Activated CD4-positive, CD25-positive, alpha-beta regulatory T cell (primary cell): ENCODE measurements around the gene NUDT9.
"Not testable (repeated sequence)": the region's sequence is repeated elsewhere in the genome, so short reads cannot be mapped to it uniquely, and the experiment has no call there.

Source experiments
- DNase-seq, 4 experiments: peaks; one replicate each; lab custom pipeline; 2025; lab: John Stamatoyannopoulos, UW

NUDT9 gene, protein sequence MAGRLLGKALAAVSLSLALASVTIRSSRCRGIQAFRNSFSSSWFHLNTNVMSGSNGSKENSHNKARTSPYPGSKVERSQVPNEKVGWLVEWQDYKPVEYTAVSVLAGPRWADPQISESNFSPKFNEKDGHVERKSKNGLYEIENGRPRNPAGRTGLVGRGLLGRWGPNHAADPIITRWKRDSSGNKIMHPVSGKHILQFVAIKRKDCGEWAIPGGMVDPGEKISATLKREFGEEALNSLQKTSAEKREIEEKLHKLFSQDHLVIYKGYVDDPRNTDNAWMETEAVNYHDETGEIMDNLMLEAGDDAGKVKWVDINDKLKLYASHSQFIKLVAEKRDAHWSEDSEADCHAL

DNA sequence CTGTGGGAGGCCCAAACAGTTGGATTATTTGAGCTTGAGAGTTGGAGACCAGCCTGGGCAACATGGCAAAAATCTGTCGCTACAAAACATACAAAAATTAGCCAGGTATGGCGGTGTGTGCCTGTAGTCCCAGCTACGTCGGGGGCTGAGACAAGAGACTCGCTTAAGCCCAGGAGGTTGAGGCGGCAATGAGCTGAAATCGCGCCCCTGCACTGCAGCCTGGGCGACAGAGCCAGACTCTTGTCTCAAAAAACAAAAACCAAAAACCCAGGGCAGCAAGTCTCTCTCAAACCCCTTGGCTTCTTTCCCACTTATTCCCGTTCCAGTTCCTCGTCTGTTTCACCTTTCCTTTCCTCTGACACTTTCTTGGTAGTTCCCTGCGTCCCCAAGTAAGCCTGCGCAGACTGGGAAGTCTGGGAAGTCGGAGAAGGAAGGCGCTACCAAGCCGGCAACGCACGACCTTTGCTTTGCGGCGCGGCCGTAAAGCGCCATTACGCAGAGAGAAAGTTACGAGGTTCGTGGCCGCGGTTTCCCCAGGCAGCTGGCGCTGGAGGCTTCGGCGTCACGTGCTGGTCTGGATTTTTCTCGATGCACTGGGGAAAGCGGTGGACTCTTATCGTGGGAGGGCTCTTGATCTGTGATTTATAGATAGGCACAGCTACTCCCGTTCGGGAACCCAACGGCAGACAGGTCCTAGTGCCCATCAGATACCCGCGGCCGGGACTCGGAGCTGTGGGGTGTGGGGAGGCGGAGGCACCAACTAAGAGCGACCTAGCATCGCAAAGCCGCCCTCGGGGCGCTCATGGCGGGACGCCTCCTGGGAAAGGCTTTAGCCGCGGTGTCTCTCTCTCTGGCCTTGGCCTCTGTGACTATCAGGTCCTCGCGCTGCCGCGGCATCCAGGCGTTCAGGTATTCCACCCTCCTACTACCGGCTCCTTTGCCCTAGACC is at the start of gene NUDT9:
Gene NUDT9 (plus strand): TSS at position 470 of the 949 bp plus-strand sequence. CDS start 333 bp downstream, at position 803.
- peak; percentile 58 to 78 (median 70) for DNase-seq

DNA sequence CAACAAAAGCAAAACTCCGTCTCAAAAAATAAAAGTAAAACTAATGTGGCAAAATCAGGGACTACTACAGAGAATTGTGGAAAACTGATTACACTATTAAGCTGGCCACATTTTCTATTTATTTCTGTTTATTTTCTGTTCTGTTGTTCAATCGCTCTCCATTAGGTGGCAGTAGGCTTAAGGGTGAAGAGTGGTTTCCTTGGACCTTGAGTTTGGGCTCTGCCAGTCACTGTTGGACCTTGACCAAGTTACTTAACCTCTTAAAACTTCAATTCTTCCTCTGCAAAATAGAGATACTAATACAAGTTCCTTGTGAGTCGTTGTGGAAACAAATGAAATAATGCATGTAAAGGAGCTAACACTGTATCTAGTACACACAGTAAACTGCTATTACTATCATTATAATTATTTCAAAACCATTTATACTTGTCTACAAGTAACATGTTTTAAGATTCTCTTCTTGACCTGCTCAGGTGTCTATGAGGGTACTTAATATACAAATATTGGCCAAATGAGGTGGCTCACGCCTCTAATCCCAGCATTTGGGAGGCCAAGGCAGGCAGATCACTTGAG is 46.6 kb upstream of the NUDT9 start:
- no peak for DNase-seq

DNA sequence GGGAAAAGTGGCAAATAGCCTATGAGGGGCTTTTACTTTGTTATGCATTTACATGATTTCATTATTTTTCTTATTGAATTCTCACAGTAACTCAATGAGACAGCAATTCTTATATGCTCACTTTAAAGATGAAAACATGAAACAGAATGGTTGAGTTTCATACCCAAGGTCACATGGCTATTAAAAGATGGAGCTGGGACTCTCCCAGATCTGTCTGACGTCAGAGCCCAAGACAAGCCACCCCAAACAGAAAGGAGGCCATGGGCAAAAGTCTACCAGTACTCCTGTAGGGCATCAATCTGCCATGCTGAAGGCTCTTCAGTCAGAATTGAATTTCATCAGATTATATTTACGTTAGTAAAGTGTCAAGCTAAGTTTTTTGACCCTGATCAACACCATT is 44.6 kb upstream of the NUDT9 start:
- DNase-seq = no peak

DNA sequence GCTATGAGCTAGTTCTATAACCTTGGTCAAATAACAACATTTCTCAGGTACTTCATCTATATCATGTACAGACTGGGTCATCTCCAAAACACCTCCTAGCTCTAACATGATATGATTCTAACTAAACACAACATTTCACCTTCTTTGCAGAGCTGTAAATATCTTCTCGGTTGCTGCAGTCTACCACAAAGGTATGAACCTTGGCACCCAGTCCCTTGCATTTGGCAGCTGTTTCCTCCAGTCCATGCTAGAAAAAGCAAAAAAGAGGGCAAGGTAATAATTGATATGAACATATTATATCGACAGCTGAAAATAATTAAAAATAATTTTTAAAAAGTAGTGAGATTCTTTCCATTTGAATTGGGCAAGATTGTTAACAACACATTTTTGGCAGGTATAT is 40.3 kb upstream of the NUDT9 start:
- no peak for DNase-seq

DNA sequence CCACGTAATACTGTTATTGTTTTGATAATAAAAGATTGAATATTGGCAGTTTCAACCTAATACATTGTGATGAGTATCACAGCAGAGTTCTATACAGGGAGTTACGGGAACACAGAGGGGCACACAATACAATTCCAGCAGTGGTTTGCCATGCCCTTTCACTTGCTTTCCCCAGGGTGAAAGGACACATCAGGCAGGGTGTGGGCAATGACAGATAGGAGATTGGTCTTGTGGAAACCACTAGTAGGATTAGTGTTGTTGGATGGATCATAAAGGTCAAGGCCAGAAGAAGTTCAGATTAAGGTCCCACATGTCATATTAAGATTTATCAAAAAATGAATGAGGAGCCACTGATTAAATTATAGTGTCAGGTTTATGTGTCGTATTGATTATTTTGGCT is 39.4 kb upstream of the NUDT9 start:
- no peak for DNase-seq

DNA sequence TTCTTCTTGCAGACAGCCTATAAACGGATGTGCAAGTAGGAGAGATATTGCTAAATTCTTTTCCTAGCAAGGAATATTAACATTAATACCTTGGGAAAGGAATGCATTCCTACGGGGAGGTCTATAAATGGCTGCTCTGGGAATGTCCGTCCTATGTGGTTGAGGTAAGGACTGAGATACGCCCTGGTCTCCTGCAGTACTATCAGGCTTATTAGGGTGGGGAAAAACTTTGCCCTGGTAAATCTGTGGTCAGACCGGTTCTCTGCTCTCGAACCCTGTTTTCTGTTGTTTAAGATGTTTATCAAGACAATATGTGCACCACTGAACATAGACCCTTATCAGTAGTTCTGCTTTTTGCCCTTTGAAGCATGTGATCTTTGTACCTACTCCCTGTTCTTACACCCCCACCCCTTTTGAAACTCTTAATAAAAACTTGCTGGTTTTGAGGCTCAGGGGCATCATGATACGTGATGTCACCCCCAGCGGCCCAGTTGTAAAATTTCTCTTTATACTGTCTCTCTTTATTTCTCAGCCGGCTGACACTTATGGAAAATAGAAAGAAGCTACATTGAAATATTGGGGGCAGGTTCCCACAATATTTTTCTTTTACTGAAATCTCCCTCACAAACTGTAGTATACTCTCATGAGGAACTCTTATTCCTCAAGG is 37.8 kb upstream of the NUDT9 start:
- DNase-seq = not testable (repeated sequence)

DNA sequence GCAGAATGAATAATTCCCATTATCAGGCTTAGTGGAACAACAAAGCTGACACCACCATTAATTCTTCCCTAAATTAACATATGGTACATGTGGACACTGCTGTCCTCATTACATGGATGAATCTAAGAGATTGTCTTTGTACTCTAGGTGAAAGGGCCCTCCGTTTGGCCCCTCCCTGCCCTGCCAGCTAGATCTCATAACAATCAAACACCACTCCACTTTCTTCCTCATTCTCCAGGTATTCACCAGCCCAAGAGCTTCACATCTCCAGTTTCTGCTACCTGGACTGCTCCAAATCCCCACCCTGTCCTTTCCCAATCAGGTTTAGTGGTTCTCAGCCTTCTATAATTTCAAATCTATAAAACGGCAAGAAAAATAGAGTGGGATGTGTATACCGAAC is 35.1 kb upstream of the NUDT9 start:
- no peak for DNase-seq

DNA sequence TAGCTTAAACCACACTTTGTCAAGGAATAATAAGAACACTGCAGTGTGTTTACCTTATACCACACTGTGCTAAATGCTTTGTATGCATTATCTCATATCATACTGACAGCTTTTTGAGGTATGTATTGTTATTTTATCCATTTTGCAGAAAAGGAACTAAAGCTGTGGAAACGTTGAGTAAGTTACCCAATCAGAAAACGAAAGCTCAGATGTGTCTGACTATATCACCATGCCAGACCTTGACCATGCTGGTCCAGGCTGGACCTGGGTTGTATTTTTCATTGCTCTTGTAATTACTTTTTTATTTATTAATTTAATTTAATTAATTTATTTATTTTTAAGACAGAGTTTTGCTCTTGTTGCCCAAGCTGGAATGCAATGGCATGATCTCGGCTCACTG is 33.5 kb upstream of the NUDT9 start:
- DNase-seq = no peak

DNA sequence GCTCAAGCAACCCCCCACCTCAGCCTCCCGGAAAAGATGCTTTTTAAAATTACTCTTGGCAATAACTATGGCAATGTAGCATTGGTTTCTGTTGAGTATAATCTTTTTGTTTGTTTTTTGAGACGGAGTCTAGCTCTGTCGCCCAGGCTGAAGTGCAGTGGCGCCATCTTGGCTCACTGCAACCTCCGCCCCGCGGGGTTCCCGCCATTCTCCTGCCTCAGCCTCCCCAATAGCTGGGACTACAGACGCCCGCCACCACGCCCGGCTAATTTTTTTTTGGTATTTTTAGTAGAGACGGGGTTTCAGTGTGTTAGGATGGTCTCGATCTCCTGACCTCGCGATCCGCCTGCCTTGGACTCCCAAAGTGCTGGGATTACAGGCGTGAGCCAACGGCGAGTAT is 32.3 kb upstream of the NUDT9 start:
- DNase-seq = not testable (repeated sequence)

DNA sequence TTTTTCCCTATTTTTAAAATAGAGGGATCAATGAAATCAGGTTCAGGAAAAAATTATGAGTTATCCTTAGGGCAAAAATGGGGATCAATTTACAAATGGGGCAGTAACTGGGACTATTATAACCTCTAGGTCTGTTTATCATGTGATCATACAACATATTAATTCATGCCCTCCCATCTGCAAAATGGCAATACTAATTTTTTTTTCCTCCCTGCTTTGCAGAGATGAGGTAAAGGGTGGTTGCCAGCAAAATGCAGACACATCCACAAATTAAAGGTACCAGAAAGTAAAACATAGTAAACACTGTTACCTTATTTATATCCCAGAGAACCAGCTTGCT is 31.9 kb upstream of the NUDT9 start:
- no peak for DNase-seq

DNA sequence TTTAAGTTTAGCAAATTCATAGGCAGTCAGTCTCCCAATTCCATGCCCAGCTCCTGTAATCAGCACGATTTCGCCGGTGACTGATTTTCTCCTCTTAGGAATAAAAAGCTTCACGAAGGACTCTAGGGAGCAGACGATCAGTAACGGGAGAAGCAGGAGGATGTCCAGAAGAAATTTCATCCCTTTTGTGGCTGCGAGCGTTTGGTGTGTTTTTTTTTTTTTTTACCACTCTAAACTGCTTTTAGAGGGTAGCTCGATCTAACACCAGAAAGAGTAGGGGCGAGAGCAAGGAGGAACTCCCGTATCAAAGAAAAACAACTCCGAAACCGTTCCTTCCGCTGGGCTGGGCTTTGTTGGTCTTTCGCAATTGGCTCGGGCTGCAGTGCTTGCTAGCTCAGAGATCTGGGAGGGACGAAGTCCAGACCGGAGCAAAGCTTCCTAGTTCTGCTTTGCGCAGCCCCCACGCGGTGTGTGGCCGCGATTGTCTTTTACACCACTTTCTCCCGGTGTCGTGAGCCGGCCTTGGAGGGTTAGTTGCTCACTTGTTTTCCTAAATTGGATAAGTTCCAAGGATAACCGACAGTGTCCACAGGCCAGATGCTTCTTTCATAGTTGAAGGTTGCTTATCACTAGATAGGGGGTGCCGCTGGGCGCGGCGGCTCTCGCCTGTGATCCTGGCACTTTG is 31.3 kb upstream of the NUDT9 start, which contains the start of gene HSD17B11:
Gene HSD17B11 (minus strand): TSS at position 298 of the 685 bp plus-strand sequence. CDS start 118 bp downstream, at position 180.
- DNase-seq = peak; percentile 41 to 63 (median 52)

DNA sequence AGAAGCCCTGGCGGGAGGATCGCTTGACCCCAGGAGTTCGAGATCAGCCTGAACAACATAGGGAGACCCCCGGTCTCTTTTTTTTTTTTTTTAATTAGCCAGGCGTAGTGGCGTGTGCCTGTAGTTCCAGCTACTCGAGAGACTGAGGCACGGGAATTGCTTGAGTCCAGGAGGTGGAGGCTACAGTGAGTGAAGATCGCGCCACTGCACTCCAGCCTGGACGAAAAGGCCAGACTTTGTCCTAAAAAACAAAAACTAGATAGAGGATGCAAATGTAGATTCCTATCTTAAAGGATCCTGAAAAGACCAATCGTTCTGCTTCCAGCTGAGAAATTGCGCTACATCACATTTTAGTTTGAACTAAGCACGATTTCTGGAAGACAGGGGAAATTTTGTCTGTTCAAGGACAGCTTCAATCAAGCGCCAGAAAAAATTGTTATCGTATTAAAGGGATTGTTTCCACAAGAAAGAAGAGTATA is 30.8 kb upstream of the NUDT9 start:
- no peak for DNase-seq

DNA sequence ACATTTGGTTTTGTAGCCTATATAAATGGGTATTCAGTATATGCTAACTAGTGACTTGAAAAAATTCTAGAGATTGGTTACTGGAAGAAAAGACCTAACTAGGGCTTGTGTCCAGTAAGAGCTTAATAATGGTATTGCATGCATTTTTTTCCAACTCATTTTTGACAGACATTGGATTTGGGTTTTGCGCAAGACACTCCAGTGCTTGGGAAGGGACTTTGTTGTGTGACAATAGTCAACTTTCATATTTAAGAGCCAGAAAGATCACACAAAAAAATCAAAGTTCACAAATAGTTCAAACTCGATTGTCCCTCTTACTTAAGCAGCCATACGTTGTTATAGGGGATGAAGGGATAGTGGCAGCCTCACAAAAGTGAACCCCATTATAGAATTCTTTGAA is 30.2 kb upstream of the NUDT9 start:
- no peak for DNase-seq

DNA sequence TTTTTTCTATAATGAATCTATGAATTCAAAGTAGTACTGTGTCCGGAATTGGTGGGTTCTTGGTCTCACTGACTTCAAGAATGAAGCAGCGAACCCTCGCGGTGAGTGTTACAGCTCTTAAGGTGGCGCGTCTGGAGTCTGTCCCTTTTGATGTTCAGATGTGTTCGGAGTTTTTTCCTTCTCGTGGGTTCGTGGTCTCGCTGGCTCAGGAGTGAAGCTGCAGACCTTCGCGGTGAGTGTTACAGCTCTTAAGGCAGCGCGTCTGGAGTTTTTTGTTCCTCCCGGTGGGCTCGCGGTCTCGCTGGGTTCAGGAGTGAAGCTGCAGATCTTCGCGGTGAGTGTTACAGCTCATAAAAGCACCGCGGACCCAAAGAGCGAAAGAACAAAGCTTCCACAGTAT is 27.3 kb upstream of the NUDT9 start:
- not testable (repeated sequence) for DNase-seq

DNA sequence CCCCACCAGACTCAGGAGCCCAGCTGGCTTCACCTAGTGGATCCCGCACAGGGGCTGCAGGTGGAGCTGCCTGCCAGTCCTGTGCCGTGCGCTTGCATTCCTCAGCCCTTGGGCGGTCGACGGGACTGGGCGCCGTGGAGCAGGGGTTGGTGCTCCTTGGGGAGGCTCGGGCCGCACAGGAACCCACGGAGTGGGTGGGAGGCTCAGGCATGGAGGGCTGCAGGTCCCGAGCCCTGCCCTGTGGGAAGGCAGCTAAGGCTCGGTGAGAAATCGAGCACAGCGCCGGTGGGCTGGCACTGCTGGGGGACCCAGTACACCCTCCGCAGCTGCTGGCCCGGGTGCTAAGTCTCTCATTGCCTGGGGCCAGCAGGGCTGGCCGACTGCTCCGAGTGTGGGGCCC is 26.5 kb upstream of the NUDT9 start:
- not testable (repeated sequence) for DNase-seq

DNA sequence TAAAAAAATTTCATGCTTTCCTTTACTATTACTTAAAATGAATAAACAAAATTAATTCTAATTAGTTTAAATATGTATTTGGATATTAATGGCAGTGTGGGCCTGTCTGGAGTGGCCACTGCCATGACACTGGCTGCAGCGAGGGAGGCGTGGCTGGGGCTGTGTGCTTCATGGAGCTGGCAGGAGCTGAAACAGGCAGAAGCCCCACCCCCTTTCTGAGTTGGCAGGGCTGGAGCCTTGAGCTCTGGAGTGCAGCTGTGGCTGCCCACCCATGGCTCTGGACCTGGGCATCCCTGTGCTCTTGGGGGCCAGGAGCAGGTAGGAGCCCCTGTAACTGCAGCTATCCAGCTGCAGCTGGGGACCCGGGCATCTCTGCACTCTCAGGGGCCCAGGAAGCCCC is 23.2 kb upstream of the NUDT9 start:
- no peak for DNase-seq

DNA sequence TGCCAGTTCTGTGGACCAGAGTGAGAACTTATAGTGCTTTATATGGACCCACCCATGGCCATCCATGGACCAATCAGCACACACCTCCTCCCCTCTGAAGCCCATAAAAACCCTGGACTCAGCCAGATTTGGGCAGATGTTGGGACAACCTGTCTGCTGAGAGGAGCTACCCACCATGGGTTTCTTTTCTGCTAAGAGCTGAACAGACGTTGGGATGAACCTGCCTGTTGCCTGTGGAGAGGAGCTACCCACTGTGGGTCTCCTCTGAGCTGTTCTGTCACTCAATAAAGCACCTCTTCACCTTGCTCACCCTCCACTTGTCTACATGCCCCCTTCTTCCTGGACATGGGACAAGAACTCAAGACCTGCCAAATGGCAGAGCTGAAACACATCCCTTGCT is 22.4 kb upstream of the NUDT9 start:
- no peak for DNase-seq

DNA sequence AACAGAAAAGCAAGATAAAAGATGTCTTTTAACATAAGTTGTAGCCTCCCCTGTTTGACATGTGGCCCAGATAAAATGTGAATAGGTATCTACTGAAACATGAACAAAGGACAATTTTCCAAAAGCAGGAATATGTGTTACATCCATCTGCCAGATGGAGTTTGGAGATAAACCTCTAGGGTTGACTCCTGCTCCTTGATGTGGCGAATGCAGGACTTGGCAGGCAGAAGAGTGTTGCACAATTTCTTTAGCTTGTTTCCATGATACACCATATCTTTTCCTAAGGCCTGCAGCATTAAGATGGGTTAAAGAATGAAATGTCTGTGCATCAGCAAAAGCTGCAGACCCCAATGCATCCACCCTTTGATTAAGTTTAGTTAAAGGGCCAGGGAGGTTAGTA is 18.6 kb upstream of the NUDT9 start:
- not testable (repeated sequence) for DNase-seq

DNA sequence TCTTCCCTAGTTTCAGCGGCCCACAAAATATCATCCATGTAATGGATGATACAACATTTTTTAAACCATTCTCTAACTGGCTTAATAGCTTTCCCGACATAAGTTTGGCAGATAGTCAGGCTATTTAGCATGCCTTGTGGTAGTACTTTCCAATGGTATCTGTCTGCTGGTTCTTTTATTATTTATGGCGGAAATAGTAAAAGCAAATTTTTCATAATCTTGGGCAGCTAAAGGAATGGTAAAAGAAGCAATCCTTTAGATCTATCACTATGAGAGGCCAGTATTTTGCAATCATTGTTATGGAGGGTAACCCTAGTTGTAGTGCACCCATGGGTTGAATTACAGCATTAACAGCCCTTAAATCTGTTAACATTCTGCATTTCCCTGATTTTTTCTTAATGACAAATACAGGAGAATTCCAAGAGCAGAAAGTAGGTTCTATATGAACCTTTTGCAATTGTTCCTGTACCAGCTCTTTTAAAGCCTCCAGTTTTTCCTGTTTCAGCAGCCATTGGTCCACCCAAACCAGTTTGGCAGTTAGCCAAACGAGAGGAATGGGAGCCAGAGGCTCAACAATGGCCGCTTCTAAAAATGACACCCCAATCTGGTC is 17.1 kb upstream of the NUDT9 start:
- no peak for DNase-seq

DNA sequence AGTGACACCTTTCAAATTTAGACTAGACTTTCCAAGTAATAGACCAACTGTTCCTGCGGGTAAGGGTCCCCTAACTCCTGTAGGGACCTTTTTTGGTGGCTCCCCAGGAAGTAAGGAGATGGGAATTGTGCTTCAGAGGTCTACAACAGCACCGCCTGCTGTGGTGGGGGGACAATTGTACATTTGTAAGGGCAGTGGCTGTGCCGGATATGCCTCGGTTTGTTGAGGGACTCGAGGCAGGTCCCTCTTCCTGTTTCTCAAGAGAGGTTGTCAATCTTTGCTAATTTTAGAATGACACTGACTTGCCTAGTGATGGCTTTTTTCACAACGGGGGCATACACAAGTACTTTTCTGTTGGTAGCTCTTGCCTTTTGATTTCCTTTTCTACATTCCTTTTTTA is 15.9 kb upstream of the NUDT9 start:
- no peak for DNase-seq

DNA sequence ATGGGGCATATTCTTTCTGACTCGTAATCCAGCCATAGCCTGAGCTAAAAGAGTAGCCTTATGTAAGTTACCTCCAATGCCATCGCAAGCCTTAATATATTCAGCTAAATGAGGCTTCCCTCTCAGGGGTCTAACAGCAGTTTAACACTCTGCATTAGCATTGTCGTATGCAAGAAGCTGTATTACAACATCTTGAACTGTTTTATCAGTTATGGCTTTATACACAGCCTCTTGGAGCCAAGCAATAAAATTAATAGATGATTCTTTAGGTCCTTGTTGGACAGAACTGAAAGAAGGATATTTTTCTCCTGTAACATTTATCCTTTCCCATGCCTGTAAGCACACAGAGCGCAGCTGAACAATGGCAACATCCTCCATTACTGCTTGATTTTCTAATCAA is 15.5 kb upstream of the NUDT9 start:
- not testable (repeated sequence) for DNase-seq
